Measurements from ENCODE around the gene WIPF1.

GRCh38 chr2:174544156-174544555 is 53.4 kb downstream of the WIPF1 start:
- TF ChIP-seq, protein P1, sequence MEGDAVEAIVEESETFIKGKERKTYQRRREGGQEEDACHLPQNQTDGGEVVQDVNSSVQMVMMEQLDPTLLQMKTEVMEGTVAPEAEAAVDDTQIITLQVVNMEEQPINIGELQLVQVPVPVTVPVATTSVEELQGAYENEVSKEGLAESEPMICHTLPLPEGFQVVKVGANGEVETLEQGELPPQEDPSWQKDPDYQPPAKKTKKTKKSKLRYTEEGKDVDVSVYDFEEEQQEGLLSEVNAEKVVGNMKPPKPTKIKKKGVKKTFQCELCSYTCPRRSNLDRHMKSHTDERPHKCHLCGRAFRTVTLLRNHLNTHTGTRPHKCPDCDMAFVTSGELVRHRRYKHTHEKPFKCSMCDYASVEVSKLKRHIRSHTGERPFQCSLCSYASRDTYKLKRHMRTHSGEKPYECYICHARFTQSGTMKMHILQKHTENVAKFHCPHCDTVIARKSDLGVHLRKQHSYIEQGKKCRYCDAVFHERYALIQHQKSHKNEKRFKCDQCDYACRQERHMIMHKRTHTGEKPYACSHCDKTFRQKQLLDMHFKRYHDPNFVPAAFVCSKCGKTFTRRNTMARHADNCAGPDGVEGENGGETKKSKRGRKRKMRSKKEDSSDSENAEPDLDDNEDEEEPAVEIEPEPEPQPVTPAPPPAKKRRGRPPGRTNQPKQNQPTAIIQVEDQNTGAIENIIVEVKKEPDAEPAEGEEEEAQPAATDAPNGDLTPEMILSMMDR (IDR thresholded peaks at IDR 0.05), result no peak
- TF ChIP-seq POLR2A (IDR thresholded peaks at IDR 0.05), result no peak

Measured in body of pancreas (tissue), 4 donors.